ENCODE measurements around the gene RTP3.

Gene RTP3

GRCh38 chr3:46549408-46549904 lies 51.7 kb downstream of the RTP3 start:
- no peak for DNase-seq

- no peak for DNase-seq
These were observed 52.2 kb downstream of the RTP3 start for GRCh38 chr3:46549989-46550388.

All from stimulated activated CD4-positive, alpha-beta T cell treated with anti-CD3 and anti-CD28 coated beads, Interleukin-4, amount 100 ng/mL, for 4 hours (primary cell).